ENCODE data around the gene SPATA31A5.
"Not testable (repeated sequence)": the region's sequence is repeated elsewhere in the genome, so short reads cannot be mapped to it uniquely, and the experiment has no call there.

GRCh38 chr9:60966382-60966781 is 52.2 kb downstream of the SPATA31A5 start:
- not testable (repeated sequence) for TF ChIP-seq CTCF, POLR2AphosphoS5 (IDR thresholded peaks at IDR 0.05)
